HG03108 (cell line): ENCODE results near the gene PIF1.
"Not testable (repeated sequence)": the region's sequence is repeated elsewhere in the genome, so short reads cannot be mapped to it uniquely, and the experiment has no call there.

Experiments
- ATAC-seq: cut with Tn5 transposase; IDR thresholded peaks from one replicate; pipeline ENCODE4 v1.9.1; 2021; ENCODE audit warnings: moderate library complexity; ENCODE audit not compliant: unreplicated experiment

Gene PIF1

DNA sequence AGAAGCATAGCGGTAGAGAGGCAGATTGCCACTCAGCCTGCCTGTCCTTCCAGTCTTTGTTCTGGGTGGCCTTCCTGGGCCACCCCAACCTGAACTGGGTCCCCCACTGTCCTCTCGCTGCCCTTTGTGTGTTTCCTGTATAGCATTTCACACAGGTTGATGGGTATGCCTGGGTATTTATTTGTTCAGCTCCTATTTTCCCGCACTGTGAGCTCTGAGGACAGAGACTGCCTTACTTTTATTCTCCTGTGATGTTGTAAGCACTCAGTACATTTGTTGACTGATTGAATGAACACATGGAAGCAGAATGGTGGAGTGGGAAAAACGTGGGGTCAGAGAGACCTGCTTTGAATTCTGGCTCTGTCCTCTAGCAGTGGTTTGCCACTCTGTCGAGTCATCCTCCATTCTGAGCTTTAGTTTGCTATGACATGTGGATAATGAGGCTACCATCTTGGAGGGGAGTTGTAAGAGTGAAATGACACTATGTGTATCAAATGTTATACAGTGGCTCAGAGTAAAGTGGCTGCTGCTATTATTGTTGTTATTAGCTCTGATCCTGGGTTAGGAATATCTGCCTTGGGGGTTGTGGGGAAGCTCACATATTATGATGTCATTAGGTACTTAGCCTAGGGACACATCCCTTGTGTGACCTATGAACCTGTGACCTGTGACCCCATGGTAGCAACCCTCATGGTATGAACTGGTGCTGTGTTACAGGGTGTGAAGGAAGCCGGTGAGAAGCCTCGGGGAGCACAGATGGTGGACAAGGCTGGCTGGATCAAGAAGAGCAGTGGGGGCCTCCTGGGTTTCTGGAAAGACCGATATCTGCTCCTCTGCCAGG, 22.6 kb upstream of the PIF1 start:
- no peak for ATAC-seq

DNA sequence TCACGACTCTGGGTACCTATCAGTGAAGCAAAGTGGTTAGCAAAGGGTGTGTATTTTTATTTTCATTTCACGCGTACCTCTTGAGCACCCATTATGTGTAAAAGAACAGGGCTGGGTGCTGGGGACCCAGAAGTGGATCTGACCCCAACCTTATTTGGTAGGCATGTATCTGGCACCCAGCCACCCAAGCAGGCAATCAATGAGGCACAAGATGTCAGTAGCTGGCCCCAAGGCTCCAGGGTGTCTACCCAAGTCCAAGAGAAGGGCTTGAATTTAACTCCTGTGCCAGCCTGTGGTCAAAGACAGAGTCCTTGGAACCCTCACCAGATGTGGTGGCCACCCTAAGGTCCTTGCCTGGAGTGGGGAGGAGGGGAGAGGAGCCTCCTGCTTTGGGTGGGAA, 22.0 kb upstream of the PIF1 start:
- no peak for ATAC-seq

- ATAC-seq = no peak
Measured at GRCh38 chr15:64847016-64847415, 21.6 kb upstream of the PIF1 start.

DNA sequence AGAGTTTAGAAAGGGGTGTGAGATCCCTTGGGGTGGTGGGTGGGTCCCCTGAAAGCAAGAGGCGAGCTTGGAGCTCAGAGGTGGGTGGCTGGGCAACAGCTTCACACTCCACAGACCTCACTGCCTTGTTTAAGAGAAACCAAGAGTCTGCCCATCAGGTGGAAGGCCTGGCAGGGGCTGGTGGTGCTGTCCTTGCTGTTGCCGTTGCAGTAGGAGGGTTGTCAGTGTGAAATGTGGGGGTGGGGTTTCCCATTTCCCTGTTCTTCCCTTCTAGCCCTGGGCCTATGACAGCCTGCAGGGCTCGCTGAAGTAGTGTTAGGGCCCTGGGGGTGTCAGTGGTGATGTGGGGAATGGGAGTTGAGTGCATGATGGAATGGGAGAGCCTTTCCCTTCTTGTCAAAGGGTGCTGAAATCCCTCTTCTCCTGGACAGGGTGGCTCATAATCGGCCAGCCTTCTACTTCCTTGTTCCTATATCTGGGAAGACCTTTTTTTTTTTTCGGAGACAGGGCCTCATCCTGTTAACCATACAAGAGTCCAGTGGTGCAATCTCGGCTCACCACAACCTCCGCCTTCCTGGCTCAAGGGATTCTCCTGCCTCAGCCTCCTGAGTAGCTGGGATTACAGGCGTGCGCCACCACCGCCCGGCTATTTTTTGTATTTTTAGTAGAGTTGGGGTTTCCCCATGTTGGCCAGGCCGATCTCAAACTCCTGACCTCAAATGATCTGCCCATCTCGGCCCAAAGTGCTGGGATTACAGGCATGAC, 20.6 kb upstream of the PIF1 start:
- no peak for ATAC-seq

DNA sequence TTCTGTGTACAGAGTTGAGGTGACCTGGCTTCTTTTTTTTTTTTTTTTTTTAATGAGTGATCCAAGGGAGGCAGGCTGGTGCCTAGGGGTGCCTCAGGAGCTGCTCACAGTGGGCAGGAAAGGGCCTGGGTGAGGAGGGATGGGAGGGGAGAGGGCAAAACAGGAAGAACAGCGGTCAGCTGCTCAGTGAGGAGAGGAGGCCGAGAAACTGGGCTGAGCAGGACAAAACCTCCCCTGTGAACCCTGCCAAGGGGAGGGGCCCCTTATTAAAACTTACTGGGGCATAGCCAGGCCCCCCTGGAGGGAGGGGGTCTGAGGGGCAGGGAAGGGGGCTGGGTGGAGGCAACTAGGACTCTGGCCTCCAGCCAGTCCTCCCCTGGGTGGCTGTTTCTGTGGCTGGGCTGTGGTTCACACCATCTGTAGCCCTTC, 19.8 kb upstream of the PIF1 start:
- ATAC-seq = no peak

- no peak for ATAC-seq
Measured at GRCh38 chr15:64844576-64845145, 19.2 kb upstream of the PIF1 start.

DNA sequence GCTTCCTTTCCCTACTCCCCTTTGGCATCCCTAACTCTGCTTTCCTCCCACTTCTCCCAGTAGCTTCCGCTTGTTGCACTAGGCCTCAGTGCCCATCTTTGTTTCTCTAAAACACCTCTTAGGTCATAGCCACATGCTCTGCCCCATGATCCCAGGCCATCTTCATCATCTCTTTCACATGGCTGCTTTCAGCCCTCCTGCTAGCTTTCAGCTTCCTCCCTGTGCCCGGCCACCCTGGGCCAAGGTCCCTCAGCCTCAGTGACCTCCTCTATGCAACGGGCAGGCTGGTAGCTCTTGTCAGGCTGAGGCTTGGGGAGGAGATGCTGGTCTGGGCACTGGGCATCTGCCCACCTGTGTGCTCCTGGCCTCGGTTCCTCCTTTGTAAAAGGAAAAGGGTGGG, 18.5 kb upstream of the PIF1 start:
- no peak for ATAC-seq

DNA sequence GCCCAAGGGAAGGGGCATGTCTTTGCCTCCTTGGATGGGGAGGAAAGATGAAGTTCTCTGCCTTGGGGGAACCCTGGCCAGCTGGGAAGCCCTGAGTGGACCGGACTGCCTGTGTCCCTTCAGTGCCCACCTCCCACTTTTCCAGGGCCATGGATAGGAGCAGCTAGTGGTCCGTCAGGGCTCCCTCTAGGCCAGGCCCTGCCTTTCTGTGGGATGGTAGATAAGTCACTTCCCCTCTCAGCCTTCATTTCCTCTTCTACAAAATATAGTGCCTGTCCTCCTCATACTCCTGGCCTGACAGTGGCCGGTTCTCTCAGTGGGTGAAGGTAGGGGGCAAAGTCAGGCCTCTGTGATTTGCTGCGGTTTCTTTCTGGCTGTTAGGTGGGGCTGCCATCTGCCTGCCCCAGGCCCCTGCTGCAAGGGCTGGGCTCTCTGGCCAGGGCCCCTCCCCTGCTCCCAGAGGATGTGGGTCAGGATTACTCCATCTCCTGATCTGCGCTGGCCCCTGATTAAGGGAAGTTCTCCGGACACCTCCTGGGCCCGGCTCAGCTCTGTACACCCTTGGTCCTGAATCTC, 17.6 kb upstream of the PIF1 start:
- no peak for ATAC-seq

DNA sequence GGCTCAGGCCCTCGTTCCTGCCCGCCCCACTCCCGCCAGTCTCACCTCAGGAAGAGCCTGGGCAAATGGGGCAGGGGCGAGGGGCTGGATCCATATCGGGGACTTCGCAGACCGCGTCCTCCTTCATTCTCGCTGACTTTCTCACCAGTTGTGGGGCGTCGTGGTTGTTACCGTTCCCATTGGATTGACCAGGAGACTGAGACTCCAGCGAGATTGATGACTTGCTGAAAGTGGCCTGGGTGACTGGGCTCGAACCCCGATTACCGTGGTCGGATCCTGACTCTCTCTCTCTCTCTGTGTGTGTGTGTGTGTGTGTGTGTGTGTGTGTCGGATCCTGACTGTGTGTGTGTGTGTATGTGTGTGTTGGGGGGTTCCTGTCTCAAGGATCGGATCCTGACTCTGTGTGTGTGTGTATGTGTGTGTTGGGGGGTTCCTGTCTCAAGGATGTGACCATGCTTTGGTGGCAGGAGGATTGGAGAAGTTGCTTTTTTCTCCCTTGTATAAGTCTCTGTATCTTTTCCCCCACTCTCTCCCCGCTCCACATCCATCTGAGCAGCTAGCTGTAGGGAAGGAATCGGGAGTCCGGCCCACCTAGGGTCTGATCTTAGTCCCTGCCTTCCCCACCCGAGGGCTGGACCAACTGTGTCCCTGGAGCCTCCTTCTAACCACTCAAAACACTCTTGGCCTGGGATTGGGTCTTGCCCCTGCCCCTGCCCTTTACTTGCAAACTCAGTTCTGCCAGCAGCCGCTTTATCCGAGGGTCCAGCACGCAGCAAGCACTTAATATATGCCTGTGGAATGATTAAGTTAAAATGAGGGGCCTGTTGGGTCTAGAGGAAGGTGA, 16.9 kb upstream of the PIF1 start:
- ATAC-seq = no peak

DNA sequence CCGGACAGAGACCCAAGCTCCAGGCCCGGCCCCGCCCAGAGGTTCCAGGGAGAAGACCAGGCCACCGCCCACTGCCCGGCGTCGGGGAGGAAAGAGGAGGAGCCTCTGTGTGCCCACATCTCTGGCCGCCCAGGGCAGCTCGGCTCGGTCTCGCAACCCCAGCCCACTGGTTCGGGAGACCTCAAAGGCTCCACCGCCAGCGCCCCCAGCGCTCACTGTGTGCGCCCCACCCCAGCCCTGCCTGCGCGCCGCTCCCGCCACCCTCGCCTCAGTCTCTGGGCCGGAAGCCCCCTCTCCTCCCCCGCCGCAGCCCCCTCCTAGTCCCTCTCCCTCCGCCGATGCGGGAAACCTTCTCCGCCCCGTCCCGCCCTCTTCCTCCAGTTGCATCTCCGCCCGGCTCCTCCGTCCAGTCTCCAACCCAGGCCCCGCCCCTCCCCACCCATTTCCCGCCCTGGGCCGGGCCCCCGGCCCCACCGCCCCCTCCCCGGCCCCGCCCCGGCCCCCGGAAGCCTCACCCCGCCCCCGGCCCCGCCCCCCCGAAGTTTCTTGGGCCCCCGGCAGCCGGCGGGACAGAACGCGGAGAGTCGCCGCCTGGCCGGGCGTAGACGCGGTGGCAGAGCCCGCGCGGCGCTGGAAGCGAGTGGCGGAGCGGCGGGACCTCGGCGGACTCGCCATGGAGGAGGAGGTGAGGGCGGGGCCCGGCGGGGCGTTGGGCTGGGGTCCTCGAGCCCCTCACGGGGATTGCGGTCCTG, 16.1 kb upstream of the PIF1 start, which contains the start of gene PLEKHO2:
PLEKHO2 (plus strand) TSS at position 572 of the 752 bp plus-strand sequence; CDS start at position 674, 102 bp downstream.
- peak; percentile 52 for ATAC-seq

DNA sequence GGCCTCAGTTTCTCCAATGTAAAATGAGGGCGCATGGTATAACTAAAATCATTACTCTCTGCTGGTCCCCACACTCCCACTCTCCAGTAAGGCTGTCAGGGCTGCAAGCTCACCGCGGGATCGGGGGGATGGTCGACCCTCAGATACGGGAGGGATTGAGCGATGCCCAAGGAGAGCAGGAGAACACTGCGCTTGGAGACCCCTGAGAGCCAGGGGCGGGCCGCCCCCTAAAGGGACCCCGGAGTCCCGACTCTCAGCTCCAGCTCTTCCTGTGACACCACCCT, 15.6 kb upstream of the PIF1 start:
- ATAC-seq = no peak

- no peak for ATAC-seq
Measured at GRCh38 chr15:64837502-64837901, 12.1 kb upstream of the PIF1 start.

DNA sequence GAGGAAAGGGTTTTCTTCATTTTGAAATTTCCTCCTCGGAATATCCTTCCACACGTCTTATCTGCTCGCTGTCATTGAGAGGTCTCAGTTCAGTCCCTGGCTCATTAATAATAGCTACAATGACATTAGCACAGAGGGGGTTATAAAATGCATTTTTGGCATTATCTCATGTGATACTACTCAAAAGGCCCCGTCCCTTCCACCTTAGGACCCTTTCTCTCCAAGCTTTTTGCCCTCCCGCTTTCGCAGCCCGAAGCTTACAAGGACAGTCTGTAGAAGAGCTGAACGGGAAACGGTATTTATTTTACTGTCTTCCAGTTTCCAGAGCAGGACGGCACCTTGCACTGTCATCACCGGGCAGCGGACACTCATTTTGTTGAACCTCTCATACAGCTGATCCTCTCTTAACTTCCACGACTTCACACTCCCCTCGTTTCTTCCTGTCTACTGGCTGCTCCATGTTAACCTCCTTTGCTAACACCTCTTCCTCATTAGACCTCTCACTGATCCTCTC, 10.6 kb upstream of the PIF1 start:
- ATAC-seq = no peak

GRCh38 chr15:64833690-64834089, 8.2 kb upstream of the PIF1 start:
- ATAC-seq = no peak

GRCh38 chr15:64828985-64829384, 3.5 kb upstream of the PIF1 start:
- ATAC-seq = no peak

DNA sequence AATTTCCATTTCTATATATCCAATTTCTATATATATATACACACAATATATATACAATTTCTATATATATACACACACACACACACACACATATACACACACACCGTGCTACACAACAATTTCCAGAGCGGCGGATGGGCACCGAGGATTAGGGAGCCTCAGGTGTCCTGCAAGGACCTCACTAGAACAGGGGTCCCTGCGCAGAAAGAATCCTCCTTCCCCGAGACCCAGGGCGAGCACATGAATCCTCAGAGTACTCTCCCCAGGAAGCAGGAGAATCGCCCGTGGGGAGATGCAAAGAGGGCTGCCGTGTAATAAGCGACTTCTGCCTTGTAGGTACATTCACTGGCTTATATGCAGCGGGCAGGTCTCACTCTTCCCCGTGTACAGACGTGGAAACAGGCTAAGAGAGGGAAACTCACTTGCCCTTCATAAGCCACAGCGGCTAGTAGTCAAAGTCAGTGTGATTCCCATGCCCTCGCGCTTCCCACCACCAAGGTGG, 467 bp downstream of the PIF1 start:
- ATAC-seq = no peak

DNA sequence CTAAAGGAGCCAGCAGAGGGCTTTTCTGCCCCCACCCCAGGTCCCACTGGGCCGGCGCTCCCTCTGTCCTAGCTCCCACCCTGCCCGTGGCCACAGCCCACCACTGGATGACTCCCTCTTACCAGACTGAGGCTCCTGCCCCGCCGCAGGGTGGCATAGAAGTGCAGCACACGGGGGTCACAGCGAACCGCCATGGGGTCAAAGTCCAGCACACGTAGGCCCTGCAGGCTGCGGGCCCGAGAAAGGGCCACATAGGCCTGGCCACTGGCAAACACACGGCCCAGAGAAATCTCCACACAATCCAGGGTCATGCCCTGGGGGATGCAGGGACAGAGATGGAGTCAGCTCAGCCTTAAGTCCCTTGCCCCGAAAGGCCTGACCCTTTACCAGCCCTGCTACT, 9.0 kb downstream of the PIF1 start:
- ATAC-seq = no peak

- ATAC-seq = not testable (repeated sequence)
Measured at GRCh38 chr15:64814965-64815364, 10.5 kb downstream of the PIF1 start.

DNA sequence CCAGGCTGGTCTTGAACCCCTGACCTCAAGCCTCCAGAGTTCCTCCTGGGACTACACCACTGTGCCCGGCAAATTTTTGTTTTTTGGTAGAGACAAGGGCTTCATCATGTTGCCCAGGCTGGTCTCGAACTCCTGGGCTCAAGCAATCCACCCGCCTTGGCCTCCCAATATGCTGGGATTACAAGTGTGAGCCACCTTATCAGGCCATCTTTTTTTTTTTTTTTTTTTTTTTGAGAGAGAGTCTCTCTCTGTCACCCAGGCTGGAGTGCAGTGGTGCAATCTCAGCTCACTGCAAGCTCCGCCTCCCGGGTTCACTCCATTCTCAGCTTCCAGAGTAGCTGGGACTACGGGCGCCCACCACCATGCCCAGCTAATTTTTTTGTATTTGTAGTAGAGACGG, 11.2 kb downstream of the PIF1 start:
- ATAC-seq = not testable (repeated sequence)

- peak; percentile 56 for ATAC-seq
Measured at GRCh38 chr15:64813075-64813474, 12.4 kb downstream of the PIF1 start.
